Activated naive CD4-positive, alpha-beta T cell treated with anti-CD3 and anti-CD28 coated beads for 36 hours (primary cell): ENCODE results near the gene MDM2. TPM values are rescaled to one million over a fixed set of nuclear protein-coding genes. Genes with fewer than 3 reads are reported as not detected.

ENCODE experiments used
- CTCF ChIA-PET: fragments of 350-600 bp; sonication (Branson Sonifier 250); formaldehyde crosslinking; loops from one replicate; lab custom pipeline; 2021; ENCODE audit warnings: antibody characterized with exemption; lab: Charles Lee
- DNase-seq: peaks from one replicate; pipeline ENCODE4 v3.0.0-alpha.2; 2020
- H3K27ac Mint-ChIP-seq: one replicate; pipeline ENCODE4 v1.8.0; 2021; ENCODE audit warnings: mild to moderate bottlenecking, mixed read lengths
- H3K27me3 Mint-ChIP-seq: one replicate; pipeline ENCODE4 v1.8.0; 2021; ENCODE audit warnings: low read depth, mixed read lengths
- H3K36me3 Mint-ChIP-seq: one replicate; pipeline ENCODE4 v1.8.0; 2021; ENCODE audit warnings: low read depth, mixed read lengths
- H3K4me1 Mint-ChIP-seq: one replicate; pipeline ENCODE4 v1.8.0; 2021; ENCODE audit warnings: low read depth, mixed read lengths
- H3K4me3 Mint-ChIP-seq: one replicate; pipeline ENCODE4 v1.8.0; 2021; ENCODE audit warnings: mild to moderate bottlenecking, moderate library complexity, mixed read lengths
- H3K9me3 Mint-ChIP-seq: one replicate; pipeline ENCODE4 v1.8.0; 2021; ENCODE audit warnings: mixed read lengths
- intact Hi-C: fragments of 100-400 bp; cut with micrococcal nuclease; formaldehyde crosslinking; loops from one replicate; pipeline ENCODE4 v1.15.1; 2023
- total RNA-seq, 2 experiments: library from RNA; stranded (reverse); gene quantifications; one replicate each; pipeline ENCODE4 v1.2.3, GENCODE V29; 2021

The MDM2 gene
- total RNA-seq, 2 experiments from 2014 or later: 165 to 166 TPM

DNA sequence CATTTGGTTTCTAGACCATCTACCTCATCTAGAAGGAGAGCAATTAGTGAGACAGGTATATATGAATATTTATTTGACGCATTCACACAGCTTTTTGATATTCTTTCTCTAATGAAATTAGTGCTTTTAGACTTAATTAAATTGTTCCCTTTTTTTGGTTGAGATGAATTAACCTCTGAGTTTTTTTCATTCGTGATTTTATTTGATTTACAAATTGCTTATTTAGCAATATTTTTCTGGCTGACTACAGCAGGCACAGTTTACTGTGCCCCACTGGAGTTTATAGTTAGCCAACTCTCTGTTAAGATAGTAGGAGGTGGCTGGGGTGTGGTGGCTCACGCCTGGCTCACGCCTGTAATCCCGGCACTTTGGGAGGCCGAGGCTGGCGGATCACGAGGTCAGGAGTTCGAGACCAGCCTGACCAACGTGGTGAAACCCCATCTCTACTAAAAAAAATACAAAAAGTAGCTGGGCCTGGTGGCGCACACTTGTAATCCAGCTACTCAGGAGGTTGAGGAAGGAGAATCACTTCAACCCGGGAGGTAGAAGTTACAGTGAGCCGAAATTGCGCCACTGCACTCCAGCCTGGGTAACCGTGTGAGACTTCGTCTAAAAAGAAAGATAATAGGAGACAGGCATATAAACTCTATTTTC, 16.7 kb downstream of the MDM2 start:
- CTCF ChIA-PET: no interaction called here
- no peak for DNase-seq
- Mint-ChIP-seq H3K27ac (no peak overlapping the region), H3K36me3 (peaks cover 57% of the 10 kb centered on the region), H3K9me3 (no peaks in the 10 kb centered on the region), H3K4me1 (peaks cover 41% of the 10 kb centered on the region), H3K4me3 (no peak overlapping the region), H3K27me3 (no peaks in the 10 kb centered on the region)
- intact Hi-C loops: loop anchor here (5.0 kb wide), 1 partner anchor 77 kb away; the partner anchor contains the start of gene SLC35E3

- CTCF ChIA-PET: no interaction called here
Observed at GRCh38 chr12:68825569-68826217, 17.7 kb downstream of the MDM2 start.

GRCh38 chr12:68827895-68828671, 20.1 kb downstream of the MDM2 start:
- H3K27ac Mint-ChIP-seq: no peak overlapping the region
- H3K27me3 Mint-ChIP-seq: no peaks in the 10 kb centered on the region
- no peak overlapping the region for H3K4me3 Mint-ChIP-seq
- DNase-seq: no peak
- H3K9me3 Mint-ChIP-seq: no peaks in the 10 kb centered on the region
- peaks cover 37% of the 10 kb centered on the region for H3K4me1 Mint-ChIP-seq
- intact Hi-C loops: loop anchor here (1.0 to 5.0 kb wide), 4 partner anchors 20 to 240 kb away; partner anchors contain the start of genes MDM2 and SLC35E3
- peaks cover 61% of the 10 kb centered on the region for H3K36me3 Mint-ChIP-seq
- CTCF ChIA-PET: interaction anchor here (1.0 to 1.3 kb wide), 2 partner anchors 8 to 20 kb away, joined by 3 to 8 read pairs; partner anchors contain the start of gene MDM2

More at GRCh38 chr12:68825569-68826217, 17.7 kb downstream of the MDM2 start:
- no peaks in the 10 kb centered on the region for H3K9me3 Mint-ChIP-seq
- peaks cover 56% of the 10 kb centered on the region for H3K36me3 Mint-ChIP-seq
- H3K4me1 Mint-ChIP-seq: peaks cover 43% of the 10 kb centered on the region
- no peaks in the 10 kb centered on the region for H3K27me3 Mint-ChIP-seq
- no peak overlapping the region for H3K4me3 Mint-ChIP-seq
- DNase-seq: no peak
- intact Hi-C loops: loop anchor here (2.0 to 5.0 kb wide), 2 partner anchors 27 to 78 kb away; partner anchors contain the start of gene SLC35E3
- peak overlapping the region; percentile 20 for H3K27ac Mint-ChIP-seq

GRCh38 chr12:68828672-68829068, 20.7 kb downstream of the MDM2 start:
- Mint-ChIP-seq H3K27ac (no peak overlapping the region), H3K27me3 (no peaks in the 10 kb centered on the region), H3K4me3 (no peak overlapping the region), H3K36me3 (peaks cover 57% of the 10 kb centered on the region), H3K9me3 (no peaks in the 10 kb centered on the region), H3K4me1 (peaks cover 33% of the 10 kb centered on the region)
- intact Hi-C loops: loop anchor here (5.0 kb wide), 1 partner anchor 81 kb away; the partner anchor contains the start of gene SLC35E3
- CTCF ChIA-PET: interaction anchor here (1.0 to 1.3 kb wide), 2 partner anchors 8 to 21 kb away, joined by 3 to 8 read pairs; partner anchors contain the start of gene MDM2
- DNase-seq: no peak

DNA sequence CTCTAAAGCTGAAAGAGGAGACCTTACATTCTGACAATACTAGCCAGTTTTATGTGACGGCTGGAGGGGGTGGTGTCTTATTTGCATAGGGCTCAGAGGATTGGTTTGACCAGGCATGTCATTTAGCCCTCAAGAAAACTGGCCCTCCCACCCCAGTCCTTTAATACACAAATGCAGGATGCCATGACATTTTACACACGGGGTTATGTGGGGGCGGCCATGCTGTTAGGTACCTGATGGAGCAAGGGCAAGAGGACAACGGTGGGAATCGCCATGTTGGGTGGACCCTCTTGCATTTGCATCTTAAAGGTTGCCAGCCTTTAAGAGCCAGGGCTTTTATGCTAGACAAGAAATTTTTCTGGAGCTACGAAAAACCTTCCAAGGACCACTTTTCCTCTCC, 23.3 kb downstream of the MDM2 start:
- no peak for DNase-seq
- no peak overlapping the region for H3K27ac Mint-ChIP-seq
- CTCF ChIA-PET: interaction anchor here (0.6 to 2.8 kb wide), 11 partner anchors 9 to 590 kb away, joined by 3 to 27 read pairs (median 6); partner anchors contain the start of gene MDM2
- no peak overlapping the region for H3K4me3 Mint-ChIP-seq
- H3K4me1 Mint-ChIP-seq: peaks cover 25% of the 10 kb centered on the region
- H3K9me3 Mint-ChIP-seq: no peaks in the 10 kb centered on the region
- intact Hi-C loops: no loop called here
- no peaks in the 10 kb centered on the region for H3K27me3 Mint-ChIP-seq
- peaks cover 53% of the 10 kb centered on the region for H3K36me3 Mint-ChIP-seq

GRCh38 chr12:68831751-68832503, 23.9 kb downstream of the MDM2 start:
- H3K4me1 Mint-ChIP-seq: peaks cover 21% of the 10 kb centered on the region
- no peaks in the 10 kb centered on the region for H3K27me3 Mint-ChIP-seq
- peaks cover 55% of the 10 kb centered on the region for H3K36me3 Mint-ChIP-seq
- no peak for DNase-seq
- no peak overlapping the region for H3K27ac Mint-ChIP-seq
- H3K9me3 Mint-ChIP-seq: no peaks in the 10 kb centered on the region
- intact Hi-C loops: no loop called here
- CTCF ChIA-PET: interaction anchor here (0.6 to 2.8 kb wide), 7 partner anchors 9 to 325 kb away, joined by 3 to 27 read pairs (median 7); partner anchors contain the start of gene MDM2
- no peak overlapping the region for H3K4me3 Mint-ChIP-seq

DNA sequence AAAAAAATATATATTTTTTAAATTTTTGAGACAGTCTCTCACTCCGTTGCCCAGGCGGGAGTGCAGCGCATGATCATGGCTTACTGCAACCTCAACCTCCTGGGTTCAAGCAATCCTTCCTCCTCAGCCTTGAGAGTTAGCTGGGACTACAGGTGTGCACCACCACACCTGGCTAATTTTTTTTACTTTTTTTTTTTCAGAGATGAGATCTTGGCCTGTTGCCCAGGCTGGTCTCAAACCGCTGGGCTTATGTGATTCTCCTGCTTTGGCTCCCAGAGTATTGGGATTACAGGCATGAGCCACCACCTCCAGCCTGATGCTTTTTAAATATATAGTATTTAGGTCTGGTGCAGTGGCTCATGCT, 24.5 kb downstream of the MDM2 start:
- Mint-ChIP-seq H3K27ac (no peak overlapping the region), H3K4me1 (peaks cover 15% of the 10 kb centered on the region), H3K36me3 (peaks cover 55% of the 10 kb centered on the region), H3K27me3 (no peaks in the 10 kb centered on the region), H3K4me3 (no peak overlapping the region), H3K9me3 (no peaks in the 10 kb centered on the region)
- intact Hi-C loops: no loop called here
- CTCF ChIA-PET: interaction anchor here (0.6 to 2.1 kb wide), 3 partner anchors 10 to 324 kb away, joined by 3 to 7 read pairs (median 5); no protein-coding TSS in a partner anchor
- no peak for DNase-seq

GRCh38 chr12:68833508-68833907, 25.5 kb downstream of the MDM2 start:
- Mint-ChIP-seq H3K27me3 (no peaks in the 10 kb centered on the region), H3K27ac (no peak overlapping the region), H3K4me3 (no peak overlapping the region), H3K4me1 (peaks cover 15% of the 10 kb centered on the region), H3K36me3 (peaks cover 58% of the 10 kb centered on the region), H3K9me3 (no peaks in the 10 kb centered on the region)
- DNase-seq: no peak
- intact Hi-C loops: no loop called here
- CTCF ChIA-PET: no interaction called here

DNA sequence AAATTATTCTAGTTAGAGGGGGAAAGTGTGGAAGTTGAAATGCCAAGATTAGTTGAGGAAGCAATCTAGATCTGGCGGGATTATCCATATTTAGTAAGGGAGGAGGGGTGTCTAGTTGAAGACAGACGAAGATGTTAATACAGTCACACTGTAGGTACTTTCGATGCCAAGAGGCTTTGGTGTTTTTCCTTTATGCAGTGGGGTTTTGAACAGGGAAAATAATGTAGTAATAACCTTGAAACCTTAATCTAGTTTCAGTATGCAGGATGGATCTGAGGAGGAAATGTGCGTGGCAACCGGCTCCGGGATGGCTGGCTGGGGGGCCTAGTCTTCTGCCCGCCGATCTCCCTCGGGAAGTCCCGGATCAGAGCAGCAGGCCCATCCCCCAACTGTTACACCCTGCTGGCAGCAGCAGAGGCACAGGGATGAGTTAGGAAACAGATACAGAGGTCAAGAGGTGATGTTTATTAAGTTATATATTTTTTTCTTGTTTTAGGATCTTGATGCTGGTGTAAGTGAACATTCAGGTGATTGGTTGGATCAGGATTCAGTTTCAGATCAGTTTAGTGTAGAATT, 27.4 kb downstream of the MDM2 start:
- intact Hi-C loops: no loop called here
- H3K27ac Mint-ChIP-seq: peak overlapping the region; percentile 14
- CTCF ChIA-PET: no interaction called here

DNA sequence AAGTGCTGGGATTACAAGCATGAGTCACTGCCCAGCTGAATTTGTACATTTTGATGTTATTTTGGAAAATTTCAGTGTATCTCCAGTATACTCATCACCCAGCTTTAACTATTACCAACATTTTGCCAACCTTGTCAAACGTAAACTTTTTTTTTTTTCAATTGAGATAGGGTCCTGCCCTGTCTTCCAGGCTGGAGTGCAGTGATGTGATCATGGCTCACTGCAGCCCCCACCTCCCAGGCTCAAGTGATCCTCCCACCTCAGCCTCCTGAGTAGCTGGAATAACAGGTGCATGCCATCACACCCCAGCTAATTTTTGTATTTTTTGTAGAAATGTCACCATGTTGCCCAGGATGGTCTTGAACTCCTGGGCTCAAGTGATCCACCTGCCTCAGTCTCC, 29.2 kb downstream of the MDM2 start:
- no peak for DNase-seq
- H3K4me3 Mint-ChIP-seq: no peak overlapping the region
- H3K27me3 Mint-ChIP-seq: no peaks in the 10 kb centered on the region
- H3K36me3 Mint-ChIP-seq: peaks cover 53% of the 10 kb centered on the region
- H3K4me1 Mint-ChIP-seq: peaks cover 10% of the 10 kb centered on the region
- CTCF ChIA-PET: interaction anchor here (0.7 to 1.7 kb wide), 3 partner anchors 9 to 248 kb away, joined by 3 read pairs; no protein-coding TSS in a partner anchor
- intact Hi-C loops: no loop called here
- no peaks in the 10 kb centered on the region for H3K9me3 Mint-ChIP-seq
- no peak overlapping the region for H3K27ac Mint-ChIP-seq

More for the DNA sequence above, 27.4 kb downstream of the MDM2 start:
- Mint-ChIP-seq H3K9me3 (no peaks in the 10 kb centered on the region), H3K36me3 (peaks cover 55% of the 10 kb centered on the region), H3K27me3 (no peaks in the 10 kb centered on the region), H3K4me3 (no peak overlapping the region), H3K4me1 (peaks cover 6% of the 10 kb centered on the region)
- no peak for DNase-seq
